HCT116 (cell line): ENCODE results near the gene KRT13. TPM values are rescaled to one million over a fixed set of nuclear protein-coding genes. Genes with fewer than 3 reads are reported as not detected.

Experiments
- ATAC-seq: fragments of 200-7000 bp; cut with Tn5 transposase; 2 replicates; pipeline ENCODE4 v1.9.1; 2020; ENCODE audit warnings: mild to moderate bottlenecking, moderate library complexity
- BruUV-seq: library from RNA; stranded (reverse); fragments of 400-500 nt; replicated peaks from 2 replicates; lab custom pipeline; 2021; lab: Mats Ljungman, UMichigan
- CTCF ChIA-PET: fragments of 300-600 bp; sonication (Branson Sonifier 250); formaldehyde crosslinking; loops from one replicate; lab custom pipeline; 2021; ENCODE audit warnings: antibody characterized with exemption; lab: Charles Lee
- POLR2A ChIA-PET: fragments of 300-600, 350-600 bp; sonication (Branson Sonifier 250); formaldehyde crosslinking; loops from one replicate; lab custom pipeline; 2021; ENCODE audit warnings: antibody characterized with exemption; lab: Charles Lee
- RAD21 ChIA-PET, 2 experiments: fragments of 300-600 bp; sonication (Branson Sonifier 250); formaldehyde crosslinking; loops; one replicate each; lab custom pipeline; 2023; ENCODE audit warnings: low total read pairs in 2 of 2; ENCODE audit not compliant: uncharacterized antibody in 2 of 2, unreplicated experiment in 2 of 2, low non-redundant PET in 1 of 2; lab: Charles Lee
- DNase-seq: peaks from one replicate; pipeline ENCODE4 v3.0.0-alpha.2; 2010; ENCODE audit warnings: low read depth, low spot score
- H2AFZ ChIP-seq: fragments of 200-600 bp; shearing (Covaris generic), sonication (generic); 2 replicates; pipeline ENCODE4 v1.6.1; 2017; ENCODE audit warnings: low read depth, mixed run types, mixed read lengths, antibody characterized with exemption, low read length; ENCODE audit not compliant: poor library complexity, severe bottlenecking
- H3K27ac ChIP-seq: 2 replicates; pipeline ENCODE4 v1.5.1; 2012; ENCODE audit warnings: low read depth, low read length
- H3K27me3 ChIP-seq: fragments of 200-600 bp; sonication (generic); 2 replicates; pipeline ENCODE4 v1.6.1; 2016; ENCODE audit warnings: mixed run types, low read length, mixed read lengths; ENCODE audit not compliant: insufficient read depth
- H3K36me3 ChIP-seq, 2 experiments: fragments of 200-500 bp in 1 of 2; fragments of 200-600 bp in 1 of 2; sonication (Bioruptor generic) in 1 of 2; sonication (generic) in 1 of 2; 2 replicates each; pipeline versions ENCODE4 v1.5.1 to v1.6.1; 2014 to 2016; ENCODE audit warnings: low read length in 2 of 2, inconsistent platforms in 1 of 2, mixed read lengths in 1 of 2, mixed run types in 1 of 2; ENCODE audit not compliant: insufficient read depth in 2 of 2, control insufficient read depth in 1 of 2
- H3K4me1 ChIP-seq, 2 experiments: fragments of 200-600 bp in 1 of 2; sonication (generic) in 1 of 2; 2 replicates each; pipeline versions ENCODE4 v1.5.1 to v1.6.1; 2012 to 2017; ENCODE audit warnings: low read length in 2 of 2, inconsistent platforms in 1 of 2, mild to moderate bottlenecking in 1 of 2, mixed read lengths in 1 of 2, mixed run types in 1 of 2, moderate library complexity in 1 of 2; ENCODE audit not compliant: insufficient read depth in 2 of 2, control insufficient read depth in 1 of 2
- H3K4me2 ChIP-seq: fragments of 200-600 bp; sonication (generic); 2 replicates; pipeline ENCODE4 v1.6.1; 2017; ENCODE audit warnings: mixed run types, low read length, mixed read lengths
- H3K4me3 ChIP-seq, 2 experiments: fragments of 200-600 bp in 1 of 2; sonication (generic) in 1 of 2; replicated peaks in 1 of 2; 2 replicates each; pipeline ENCODE4 v1.5.1; 2011 to 2016; ENCODE audit warnings: low read length in 2 of 2, control low read depth in 1 of 2, low read depth in 1 of 2, mild to moderate bottlenecking in 1 of 2, mixed read lengths in 1 of 2, mixed run types in 1 of 2
- H3K79me2 ChIP-seq: fragments of 200-600 bp; sonication (generic); 2 replicates; pipeline ENCODE4 v1.6.1; 2017; ENCODE audit warnings: mild to moderate bottlenecking, mixed run types, low read length, moderate library complexity, mixed read lengths; ENCODE audit not compliant: insufficient read depth
- H3K9ac ChIP-seq: fragments of 200-600 bp; sonication (generic); 2 replicates; pipeline ENCODE4 v1.6.1; 2016; ENCODE audit warnings: low read length, mixed read lengths
- H3K9me2 ChIP-seq: fragments of 200-600 bp; sonication (generic), shearing (Covaris generic); 2 replicates; pipeline ENCODE4 v1.6.1; 2017; ENCODE audit warnings: mixed run types, mild to moderate bottlenecking, moderate library complexity; ENCODE audit not compliant: insufficient read depth
- H3K9me3 ChIP-seq, 2 experiments: fragments of 200-500 bp in 1 of 2; fragments of 200-600 bp in 1 of 2; sonication (Bioruptor generic) in 1 of 2; sonication (generic) in 1 of 2; 2 replicates each; pipeline ENCODE4 v1.6.1; 2014 to 2017; ENCODE audit warnings: low read length in 2 of 2, mixed read lengths in 2 of 2, inconsistent platforms in 1 of 2, low read depth in 1 of 2, mild to moderate bottlenecking in 1 of 2, mixed run types in 1 of 2, moderate library complexity in 1 of 2; ENCODE audit not compliant: control insufficient read depth in 1 of 2, insufficient read depth in 1 of 2
- H4K20me1 ChIP-seq: fragments of 200-600 bp; sonication (generic), shearing (Covaris generic); 2 replicates; pipeline ENCODE4 v1.6.1; 2017; ENCODE audit warnings: mixed run types, mild to moderate bottlenecking, moderate library complexity; ENCODE audit not compliant: insufficient read depth
- ATF3 ChIP-seq: IDR thresholded peaks from 2 replicates; pipeline ENCODE4 v1.6.1; 2012
- CBX3 ChIP-seq: IDR thresholded peaks from 2 replicates; pipeline ENCODE4 v1.6.1; 2012; ENCODE audit warnings: low read depth
- CEBPB ChIP-seq: IDR thresholded peaks from 2 replicates; pipeline ENCODE4 v1.6.1; 2012; ENCODE audit warnings: low read depth
- CTCF ChIP-seq, 3 experiments: fragments of 200-600 bp in 1 of 3; sonication (generic) in 1 of 3; IDR thresholded peaks in 2 of 3; conservative IDR thresholded peaks in 1 of 3; 2 replicates each; pipeline ENCODE4 v1.5.1; 2012 to 2017; ENCODE audit warnings: low read depth in 2 of 3, low read length in 2 of 3, antibody characterized with exemption in 1 of 3, borderline replicate concordance in 1 of 3, control low read depth in 1 of 3, mild to moderate bottlenecking in 1 of 3, mixed read lengths in 1 of 3, mixed run types in 1 of 3, moderate library complexity in 1 of 3; ENCODE audit not compliant: insufficient read depth in 1 of 3
- EGR1 ChIP-seq: IDR thresholded peaks from 2 replicates; pipeline ENCODE4 v1.6.1; 2012; ENCODE audit warnings: low read depth
- EZH2 ChIP-seq: fragments of 200-600 bp; sonication (generic); IDR thresholded peaks from 2 replicates; pipeline ENCODE4 v1.6.1; 2017; ENCODE audit warnings: antibody characterized with exemption, mixed run types
- EZH2phosphoT487 ChIP-seq: fragments of 200-600 bp; IDR thresholded peaks from 2 replicates; pipeline ENCODE4 v1.6.1; 2018; ENCODE audit warnings: antibody characterized with exemption, borderline replicate concordance
- FOSL1 ChIP-seq: IDR thresholded peaks from 2 replicates; pipeline ENCODE4 v1.6.1; 2012; ENCODE audit warnings: low read depth
- JUND ChIP-seq: IDR thresholded peaks from 2 replicates; pipeline ENCODE4 v1.6.1; 2012
- POLR2AphosphoS5 ChIP-seq: IDR thresholded peaks from 2 replicates; pipeline ENCODE4 v1.6.1; 2011; ENCODE audit warnings: mild to moderate bottlenecking, low read depth, low read length, moderate library complexity
- RAD21 ChIP-seq: IDR thresholded peaks from 2 replicates; pipeline ENCODE4 v1.6.1; 2012; ENCODE audit warnings: low read depth, mild to moderate bottlenecking
- REST ChIP-seq: IDR thresholded peaks from 2 replicates; pipeline ENCODE4 v1.6.1; 2012; ENCODE audit warnings: low read depth
- SRF ChIP-seq: IDR thresholded peaks from 2 replicates; pipeline ENCODE4 v1.6.1; 2012; ENCODE audit warnings: low read depth
- YY1 ChIP-seq: IDR thresholded peaks from 2 replicates; pipeline ENCODE4 v1.6.1; 2011; ENCODE audit warnings: low read length, low read depth, moderate library complexity, mild to moderate bottlenecking; ENCODE audit not compliant: insufficient replicate concordance; ENCODE audit errors: extremely low read depth
- ZFX ChIP-seq: fragments of 450-650 bp; IDR thresholded peaks from 2 replicates; pipeline ENCODE4 v1.6.1; 2017
- ZNF274 ChIP-seq: fragments of 200-500 bp; sonication (Bioruptor generic); IDR thresholded peaks from 2 replicates; pipeline ENCODE4 v1.6.1; 2014; ENCODE audit warnings: mild to moderate bottlenecking, low read depth, low read length, inconsistent platforms
- intact Hi-C: fragments of 100-400 bp; cut with micrococcal nuclease; formaldehyde crosslinking; loops from 2 replicates; pipeline ENCODE4 v1.10.0; 2022
- total RNA-seq: library from RNA; stranded (reverse); gene quantifications from one replicate; pipeline ENCODE4 v1.2.1, GENCODE V29; 2021; ENCODE audit not compliant: unreplicated experiment

The KRT13 gene
- total RNA-seq, 1 experiment from 2014 or later = 3.7 TPM

GRCh38 chr17:41539071-41539492 is 33.7 kb upstream of the KRT13 start:
- no peak for TF ChIP-seq ZFX
- no peak for TF ChIP-seq FOSL1
- TF ChIP-seq RAD21 = no peak
- TF ChIP-seq YY1 = no peak
- no peak for TF ChIP-seq EGR1
- TF ChIP-seq POLR2AphosphoS5 = no peak
- TF ChIP-seq SRF = no peak
- TF ChIP-seq ZNF274 = no peak
- TF ChIP-seq JUND = no peak
- TF ChIP-seq CTCF (IDR thresholded peaks at IDR 0.05 in 2 of 3, conservative IDR thresholded peaks at IDR 0.05 in 1 of 3; ENCODE audit: borderline replicate concordance in 1 of 3, insufficient read depth in 1 of 3, low read depth in 2 of 3, low read length in 2 of 3) = no peak
- no peak for TF ChIP-seq EZH2
- no peak for TF ChIP-seq ATF3
- TF ChIP-seq CEBPB = no peak
- TF ChIP-seq CBX3 = no peak
- no peak for TF ChIP-seq EZH2phosphoT487
- no peak for TF ChIP-seq REST
- Histone ChIP-seq H3K27ac (no peak overlapping the region), H4K20me1 (no peaks in the 10 kb centered on the region), H3K4me3 (no peak overlapping the region), H3K9me3 (no peaks in the 10 kb centered on the region), H3K4me2 (no peak overlapping the region), H3K9ac (no peak overlapping the region), H3K4me1 (peaks cover 22 to 67% of the 10 kb centered on the region in 2 experiments), H3K79me2 (no peaks in the 10 kb centered on the region), H2AFZ (no peak overlapping the region), H3K9me2 (no peaks in the 10 kb centered on the region), H3K36me3 (no peaks in the 10 kb centered on the region), H3K27me3 (no peaks in the 10 kb centered on the region)
- DNase-seq (no peak), ATAC-seq (no peak)
- BruUV-seq = no TSS peak
- ChIA-PET RAD21 (no interaction called here), POLR2A (interaction anchor here (0.7 to 2.1 kb wide), 2 partner anchors 9 to 10 kb away, joined by 3 to 6 read pairs; no protein-coding TSS in a partner anchor), CTCF (interaction anchor here (1.7 to 4.9 kb wide), 2 partner anchors 10 to 109 kb away, joined by 4 to 39 read pairs; no protein-coding TSS in a partner anchor)
- intact Hi-C loops = no loop called here
